Coronary artery (tissue), 2 donors: ENCODE results near the gene ARHGAP18.

ENCODE experiments used
- DNase-seq: peaks from one replicate; pipeline ENCODE4 v3.0.0-alpha.2; 2017; ENCODE audit warnings: low spot score
- H3K27ac ChIP-seq, 2 donors: fragments of 200-600 bp; sonication (generic); one replicate each; pipeline ENCODE4 v1.5.1; 2016 to 2019
- H3K4me3 ChIP-seq: fragments of 200-600 bp; sonication (generic); 2 replicates; pipeline ENCODE4 v1.5.1; 2016; ENCODE audit warnings: mild to moderate bottlenecking, moderate library complexity
- TF ChIP-seq, protein P1 (sequence below): fragments of 200-600 bp; sonication (generic); IDR thresholded peaks from one replicate; pipeline ENCODE4 v1.5.1; 2019; ENCODE audit warnings: antibody characterized with exemption

Gene ARHGAP18

GRCh38 chr6:129607581-129608186 is 102.3 kb downstream of the ARHGAP18 start:
- H3K27ac ChIP-seq = no peak overlapping the region
- no peak overlapping the region for H3K4me3 ChIP-seq
- TF ChIP-seq, protein P1, sequence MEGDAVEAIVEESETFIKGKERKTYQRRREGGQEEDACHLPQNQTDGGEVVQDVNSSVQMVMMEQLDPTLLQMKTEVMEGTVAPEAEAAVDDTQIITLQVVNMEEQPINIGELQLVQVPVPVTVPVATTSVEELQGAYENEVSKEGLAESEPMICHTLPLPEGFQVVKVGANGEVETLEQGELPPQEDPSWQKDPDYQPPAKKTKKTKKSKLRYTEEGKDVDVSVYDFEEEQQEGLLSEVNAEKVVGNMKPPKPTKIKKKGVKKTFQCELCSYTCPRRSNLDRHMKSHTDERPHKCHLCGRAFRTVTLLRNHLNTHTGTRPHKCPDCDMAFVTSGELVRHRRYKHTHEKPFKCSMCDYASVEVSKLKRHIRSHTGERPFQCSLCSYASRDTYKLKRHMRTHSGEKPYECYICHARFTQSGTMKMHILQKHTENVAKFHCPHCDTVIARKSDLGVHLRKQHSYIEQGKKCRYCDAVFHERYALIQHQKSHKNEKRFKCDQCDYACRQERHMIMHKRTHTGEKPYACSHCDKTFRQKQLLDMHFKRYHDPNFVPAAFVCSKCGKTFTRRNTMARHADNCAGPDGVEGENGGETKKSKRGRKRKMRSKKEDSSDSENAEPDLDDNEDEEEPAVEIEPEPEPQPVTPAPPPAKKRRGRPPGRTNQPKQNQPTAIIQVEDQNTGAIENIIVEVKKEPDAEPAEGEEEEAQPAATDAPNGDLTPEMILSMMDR = no peak
- no peak for DNase-seq

DNA sequence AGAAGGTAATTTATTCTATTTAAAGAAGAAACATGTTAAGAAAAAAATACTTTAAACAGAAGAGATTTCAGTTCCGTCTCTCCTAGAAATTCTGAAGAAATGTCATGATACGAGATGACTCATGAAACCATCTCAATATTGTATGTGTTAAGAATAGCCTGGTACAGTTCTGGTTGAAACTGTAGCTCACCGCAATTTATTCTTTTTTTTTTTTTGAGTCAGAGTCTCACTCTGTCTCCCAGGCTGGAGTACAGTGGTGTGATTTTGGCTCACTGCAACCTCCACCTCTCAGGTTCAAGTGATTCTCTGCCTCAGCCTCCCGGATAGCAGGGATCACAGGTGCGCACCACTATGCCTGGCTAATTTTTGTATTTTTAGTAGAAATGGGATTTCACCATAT is 103.3 kb downstream of the ARHGAP18 start:
- TF ChIP-seq, protein P1 = no peak
- no peak overlapping the region for H3K4me3 ChIP-seq
- no peak overlapping the region for H3K27ac ChIP-seq
- DNase-seq = no peak

DNA sequence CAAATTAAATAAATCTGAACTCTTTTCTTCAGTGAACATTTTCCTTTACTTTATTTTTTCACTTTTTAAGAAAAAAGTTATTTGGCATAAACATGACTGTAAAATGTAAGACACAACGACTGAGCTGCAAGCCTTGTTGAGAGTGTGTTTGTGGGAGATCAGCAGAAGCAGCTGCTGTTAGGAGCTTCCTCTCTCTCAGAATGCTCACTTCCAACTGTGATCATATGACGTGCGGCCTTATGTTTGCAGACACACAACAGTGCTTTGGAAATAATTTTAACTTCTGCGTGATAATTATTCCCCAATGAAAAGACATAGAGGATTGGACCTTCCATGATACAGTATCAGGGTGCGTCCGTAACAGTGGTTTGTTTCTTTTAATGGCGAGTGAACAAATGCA is 104.0 kb downstream of the ARHGAP18 start:
- TF ChIP-seq, protein P1 = no peak
- no peak for DNase-seq
- Histone ChIP-seq H3K4me3 (no peak overlapping the region), H3K27ac (no peak overlapping the region)

- DNase-seq = no peak
- TF ChIP-seq, protein P1 = no peak
- H3K4me3 ChIP-seq = no peak overlapping the region
- no peak overlapping the region for H3K27ac ChIP-seq
These were observed 104.9 kb downstream of the ARHGAP18 start for GRCh38 chr6:129605095-129605494.

GRCh38 chr6:129604321-129604720 is 105.7 kb downstream of the ARHGAP18 start:
- DNase-seq = no peak
- no peak overlapping the region for H3K27ac ChIP-seq
- TF ChIP-seq, protein P1 = no peak
- H3K4me3 ChIP-seq = no peak overlapping the region

DNA sequence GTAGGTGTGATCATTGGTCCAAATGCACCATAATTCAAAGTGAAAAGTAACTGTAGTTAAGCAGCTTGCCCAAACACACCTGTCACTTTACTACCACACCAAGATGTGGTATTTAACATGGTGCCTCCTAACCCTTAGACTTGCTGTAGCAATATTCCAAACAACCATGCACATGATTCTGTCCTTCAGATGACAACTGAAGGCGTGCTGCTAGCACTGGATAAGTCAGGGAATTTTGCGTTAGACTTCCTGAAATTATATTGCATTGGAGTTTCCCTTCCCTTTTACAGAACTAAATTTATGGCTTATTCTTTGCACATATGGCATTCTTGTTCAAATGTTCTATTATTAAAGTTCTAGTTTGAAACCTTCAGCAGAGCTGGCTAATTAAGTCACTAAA is 106.2 kb downstream of the ARHGAP18 start:
- Histone ChIP-seq H3K4me3 (no peak overlapping the region), H3K27ac (no peak overlapping the region)
- TF ChIP-seq, protein P1 = no peak
- no peak for DNase-seq

GRCh38 chr6:129601323-129601722 is 108.7 kb downstream of the ARHGAP18 start:
- DNase-seq = no peak
- Histone ChIP-seq H3K4me3 (no peak overlapping the region), H3K27ac (no peak overlapping the region)
- TF ChIP-seq, protein P1 = no peak
